Muscle of arm (tissue), 12 donors: ENCODE data around the gene SPOCK3. TPM values are rescaled to one million over a fixed set of nuclear protein-coding genes. Genes with fewer than 3 reads are reported as not detected.
"Not testable (repeated sequence)": the region's sequence is repeated elsewhere in the genome, so short reads cannot be mapped to it uniquely, and the experiment has no call there.

Source experiments
- DNase-seq: peaks from one replicate; pipeline ENCODE4 v3.0.0-alpha.2; 2013
- polyA plus RNA-seq, 12 donors: library from polyadenylated mRNA; unstranded; fragments of 120-200 nt; gene quantifications; one replicate each; pipeline ENCODE4 v1.2.1, GENCODE V29; 2013; ENCODE audit not compliant: insufficient read length in 12 of 12

Gene SPOCK3
- polyA plus RNA-seq, 12 donors: 0.54 to 3.7 (median 1.2) TPM; not detected in 1

GRCh38 chr4:166823848-166824247 is 410.4 kb downstream of the SPOCK3 start:
- DNase-seq: no peak

- DNase-seq: no peak
Observed at GRCh38 chr4:166823126-166823525, 411.2 kb downstream of the SPOCK3 start.

- DNase-seq: no peak
Observed at GRCh38 chr4:166822386-166822785, 411.9 kb downstream of the SPOCK3 start.

GRCh38 chr4:166816890-166817289 is 417.4 kb downstream of the SPOCK3 start:
- no peak for DNase-seq

GRCh38 chr4:166808380-166808779 is 425.9 kb downstream of the SPOCK3 start:
- DNase-seq: no peak

- DNase-seq: no peak
Observed at GRCh38 chr4:166802346-166802745, 431.9 kb downstream of the SPOCK3 start.

- DNase-seq: no peak
Observed at GRCh38 chr4:166798126-166798525, 436.2 kb downstream of the SPOCK3 start.

GRCh38 chr4:166777760-166778159 is 456.5 kb downstream of the SPOCK3 start:
- no peak for DNase-seq

GRCh38 chr4:166763018-166763417 is 471.3 kb downstream of the SPOCK3 start:
- no peak for DNase-seq

GRCh38 chr4:166741742-166742141 is 492.6 kb downstream of the SPOCK3 start:
- DNase-seq: no peak

- DNase-seq: not testable (repeated sequence)
Observed at GRCh38 chr4:166739215-166739614, 495.1 kb downstream of the SPOCK3 start.

- no peak for DNase-seq
Observed at GRCh38 chr4:166737430-166737829, 496.9 kb downstream of the SPOCK3 start.

- DNase-seq: no peak
Observed at GRCh38 chr4:166735553-166735952, 498.7 kb downstream of the SPOCK3 start.

- DNase-seq: no peak
Observed at GRCh38 chr4:166734797-166735196, 499.5 kb downstream of the SPOCK3 start.

- no peak for DNase-seq
Observed at GRCh38 chr4:166733686-166734085, 500.6 kb downstream of the SPOCK3 start.

GRCh38 chr4:166726832-166727231 is 507.5 kb downstream of the SPOCK3 start:
- DNase-seq: no peak

- no peak for DNase-seq
Observed at GRCh38 chr4:166724369-166724768, 509.9 kb downstream of the SPOCK3 start.

GRCh38 chr4:166723532-166724140 is 510.7 kb downstream of the SPOCK3 start:
- no peak for DNase-seq

GRCh38 chr4:166715748-166716713 is 518.3 kb downstream of the SPOCK3 start:
- not testable (repeated sequence) for DNase-seq

- no peak for DNase-seq
Observed at GRCh38 chr4:166700592-166700991, 533.7 kb downstream of the SPOCK3 start.

GRCh38 chr4:166688835-166689234 is 545.5 kb downstream of the SPOCK3 start:
- DNase-seq: no peak

- no peak for DNase-seq
Observed at GRCh38 chr4:166687828-166688227, 546.5 kb downstream of the SPOCK3 start.
